Activated CD8-positive, alpha-beta memory T cell treated with anti-CD3 and anti-CD28 coated beads for 36 hours (primary cell): ENCODE measurements around the gene LGALS1. TPM values are rescaled to one million over a fixed set of nuclear protein-coding genes. Genes with fewer than 3 reads are reported as not detected.
"Not testable (repeated sequence)": the region's sequence is repeated elsewhere in the genome, so short reads cannot be mapped to it uniquely, and the experiment has no call there.

Experiments
- CTCF ChIA-PET: fragments of 350-600 bp; sonication (Branson Sonifier 250); formaldehyde crosslinking; loops from one replicate; lab custom pipeline; 2021; ENCODE audit warnings: antibody characterized with exemption; lab: Charles Lee
- POLR2A ChIA-PET: fragments of 350-600 bp; sonication (Branson Sonifier 250); formaldehyde crosslinking; loops from one replicate; lab custom pipeline; 2021; ENCODE audit warnings: antibody characterized with exemption; lab: Charles Lee
- total RNA-seq, 2 experiments: library from RNA; stranded (reverse); gene quantifications; one replicate each; pipeline ENCODE4 v1.2.3, GENCODE V29; 2021

The LGALS1 gene
- total RNA-seq, 2 experiments from 2014 or later, result 278 to 297 TPM

- ChIA-PET POLR2A (no interaction called here), CTCF (interaction anchor here (2.0 to 21.6 kb wide), 2 partner anchors 9 to 50 kb away, joined by 7 to 239 read pairs; partner anchors contain the start of gene SH3BP1)
Measured at GRCh38 chr22:37690901-37691504, 15.6 kb downstream of the LGALS1 start.

DNA sequence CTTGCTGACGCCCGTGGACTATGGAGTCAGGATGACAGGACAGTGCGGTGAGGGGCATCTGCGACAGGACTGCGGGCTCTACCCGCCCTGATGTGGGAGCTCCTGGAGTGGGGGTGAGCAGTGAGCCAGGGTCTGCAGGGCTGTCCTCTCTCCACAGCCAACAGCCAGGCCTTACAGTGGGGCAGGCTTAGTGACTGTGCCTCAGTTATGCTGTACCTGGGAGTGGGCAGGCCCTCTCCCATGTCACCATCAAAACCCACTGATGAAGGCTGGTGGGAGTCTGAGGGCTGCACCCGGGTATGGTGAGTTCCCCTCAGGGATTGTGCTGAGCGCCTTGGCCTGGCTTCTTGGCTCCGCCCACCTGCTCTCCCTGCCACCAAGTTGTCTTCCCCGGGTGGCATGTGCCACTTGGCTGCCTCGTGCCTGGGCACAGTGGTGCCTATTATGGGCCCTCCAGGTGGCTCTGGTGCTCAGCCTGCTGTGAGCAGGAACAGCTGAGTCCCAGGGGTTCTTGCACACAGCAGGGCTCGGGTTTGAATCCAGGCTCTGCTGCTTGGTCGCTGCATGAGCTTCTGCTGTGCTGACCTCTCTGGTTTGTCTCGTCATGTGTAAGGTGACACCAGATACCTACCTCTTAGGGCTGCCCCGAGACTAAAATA lies 17.3 kb downstream of the LGALS1 start:
- POLR2A ChIA-PET, result interaction anchor here (0.5 kb wide), 1 partner anchor 10 kb away, joined by 6 read pairs; no protein-coding TSS in a partner anchor
- CTCF ChIA-PET, result interaction anchor here (2.0 kb wide), 1 partner anchor 11 kb away, joined by 7 read pairs; no protein-coding TSS in a partner anchor

DNA sequence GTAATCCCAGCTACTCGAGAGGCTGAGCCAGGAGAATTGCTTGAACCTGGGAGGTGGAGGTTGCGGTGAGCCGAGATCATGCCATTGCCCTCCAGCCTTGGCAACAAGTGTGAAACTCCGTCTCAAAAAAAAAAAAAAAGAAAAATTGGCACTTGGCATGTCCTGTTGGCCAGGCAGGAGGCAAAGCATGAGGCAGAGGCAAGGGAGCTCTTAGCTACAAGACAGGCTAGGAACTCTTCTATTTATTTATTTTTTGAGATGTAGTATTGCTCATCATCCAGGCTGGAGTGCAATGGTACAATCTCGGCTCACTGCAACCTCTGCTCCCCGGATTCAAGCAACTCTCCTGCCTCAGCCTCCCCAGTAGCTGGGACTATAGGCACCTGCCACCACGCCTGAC lies 18.7 kb downstream of the LGALS1 start:
- CTCF ChIA-PET, result interaction anchor here (0.7 to 1.6 kb wide), 2 partner anchors 11 to 124 kb away, joined by 3 to 4 read pairs; no protein-coding TSS in a partner anchor
- POLR2A ChIA-PET, result not testable (repeated sequence)

- ChIA-PET CTCF (interaction anchor here (1.0 to 2.0 kb wide), 3 partner anchors 10 to 53 kb away, joined by 3 to 6 read pairs (median 4); partner anchors contain the start of gene NOL12), POLR2A (interaction anchor here (0.5 to 0.6 kb wide), 2 partner anchors 15 to 27 kb away, joined by 4 to 5 read pairs; no protein-coding TSS in a partner anchor)
Measured at GRCh38 chr22:37696260-37696656, 20.8 kb downstream of the LGALS1 start.

DNA sequence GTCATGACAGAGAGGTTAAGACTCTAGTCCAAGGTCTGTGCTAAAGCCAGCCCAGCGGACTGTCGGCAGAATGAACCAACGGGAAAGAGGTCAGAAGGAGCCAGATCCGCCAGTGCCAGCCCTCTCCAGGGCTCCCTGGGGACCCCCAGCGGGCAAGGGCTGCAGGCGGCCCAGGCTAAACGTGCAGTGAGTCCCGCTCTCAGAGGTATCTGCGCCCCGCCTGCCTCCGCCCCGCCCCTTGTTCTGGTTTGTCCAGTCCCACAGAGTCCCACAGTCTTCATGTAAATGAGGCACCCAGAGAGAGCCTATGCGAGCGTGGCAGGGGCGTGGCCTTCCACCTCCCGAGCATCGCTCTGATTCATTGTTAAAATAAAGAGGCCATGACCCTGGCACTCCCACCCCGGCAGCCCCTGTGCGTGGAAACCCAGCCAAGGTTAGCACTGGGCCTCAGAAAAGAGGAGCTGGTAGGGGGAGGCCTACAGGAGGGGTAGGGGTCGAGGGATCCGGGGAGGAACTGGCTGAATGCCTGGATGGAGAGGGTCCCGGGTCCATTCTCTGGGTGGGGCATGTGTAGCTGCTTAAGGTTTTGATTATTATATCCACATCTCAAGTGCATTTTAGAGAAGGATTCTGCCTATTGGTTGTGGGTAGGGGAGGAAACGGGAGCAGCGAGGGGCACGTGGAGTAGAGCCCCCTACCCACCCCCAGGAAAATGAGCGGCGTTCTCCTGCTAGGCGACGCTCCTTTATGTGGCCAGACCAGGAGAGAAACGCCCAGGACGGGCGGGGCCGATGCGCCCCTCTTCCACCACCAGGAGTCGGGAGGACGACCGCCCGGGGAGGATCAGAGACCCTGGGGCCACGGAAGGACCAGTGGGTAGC lies 21.5 kb downstream of the LGALS1 start, which contains the start of gene TRIOBP:
Gene TRIOBP (plus strand): TSS at position 392 of the 881 bp plus-strand sequence. CDS start 4,318 bp downstream, outside the sequence.
- POLR2A ChIA-PET, result no interaction called here
- CTCF ChIA-PET, result interaction anchor here (0.9 to 2.0 kb wide), 2 partner anchors 16 to 53 kb away, joined by 3 to 6 read pairs; no protein-coding TSS in a partner anchor

DNA sequence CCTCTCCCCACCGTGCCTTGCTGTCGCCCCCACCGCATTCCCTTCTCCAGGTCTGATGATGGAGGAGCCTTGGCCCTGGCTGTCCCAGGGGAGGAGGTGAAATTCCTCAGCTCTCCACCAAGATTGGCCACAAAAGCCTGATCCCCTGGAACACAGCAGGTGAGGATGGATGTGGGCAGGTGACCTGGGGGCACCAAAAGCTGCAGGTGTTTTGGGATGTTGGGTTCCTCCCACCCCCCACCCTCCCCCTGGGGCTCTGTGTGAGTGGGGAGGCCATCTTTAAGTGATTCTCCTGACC lies 22.1 kb downstream of the LGALS1 start:
- ChIA-PET POLR2A (no interaction called here), CTCF (interaction anchor here (0.9 kb wide), 1 partner anchor 16 kb away, joined by 3 read pairs; no protein-coding TSS in a partner anchor)

GRCh38 chr22:37701141-37701786 lies 25.8 kb downstream of the LGALS1 start:
- ChIA-PET POLR2A (no interaction called here), CTCF (no interaction called here)

GRCh38 chr22:37703906-37704305 lies 28.5 kb downstream of the LGALS1 start:
- ChIA-PET CTCF (interaction anchor here (1.0 kb wide), 1 partner anchor 61 kb away, joined by 4 read pairs; no protein-coding TSS in a partner anchor), POLR2A (interaction anchor here (0.8 kb wide), 1 partner anchor 54 kb away, joined by 7 read pairs; no protein-coding TSS in a partner anchor)

DNA sequence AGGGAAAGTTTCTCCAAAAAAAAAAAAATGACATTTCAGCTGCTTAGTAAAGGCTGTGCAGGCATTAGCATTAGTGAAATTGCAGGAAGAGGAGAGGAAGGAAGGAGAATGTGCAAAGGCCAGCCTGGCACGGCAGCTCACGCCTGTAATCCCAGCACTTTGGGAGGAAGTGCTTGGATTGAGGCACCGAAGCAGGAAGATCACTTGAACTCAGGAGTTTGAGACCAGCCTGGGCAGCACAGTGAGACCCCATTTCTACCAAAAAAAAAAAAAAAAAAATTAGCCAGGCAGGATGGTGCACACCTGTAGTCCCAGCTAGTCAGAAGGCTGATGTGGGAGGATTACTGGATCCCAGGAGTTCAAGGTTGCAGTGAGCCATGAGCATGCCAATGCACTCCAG lies 29.2 kb downstream of the LGALS1 start:
- ChIA-PET POLR2A (interaction anchor here (0.8 kb wide), 1 partner anchor 54 kb away, joined by 7 read pairs; no protein-coding TSS in a partner anchor), CTCF (no interaction called here)

- POLR2A ChIA-PET, result no interaction called here
- CTCF ChIA-PET, result no interaction called here
Measured at GRCh38 chr22:37705205-37705604, 29.8 kb downstream of the LGALS1 start.

- ChIA-PET CTCF (no interaction called here), POLR2A (no interaction called here)
Measured at GRCh38 chr22:37708580-37709444, 33.4 kb downstream of the LGALS1 start.

GRCh38 chr22:37709445-37709765 lies 34.0 kb downstream of the LGALS1 start:
- ChIA-PET POLR2A (no interaction called here), CTCF (no interaction called here)

GRCh38 chr22:37710675-37711074 lies 35.2 kb downstream of the LGALS1 start:
- CTCF ChIA-PET, result no interaction called here
- POLR2A ChIA-PET, result no interaction called here

GRCh38 chr22:37711490-37711889 lies 36.1 kb downstream of the LGALS1 start:
- ChIA-PET CTCF (no interaction called here), POLR2A (interaction anchor here (0.7 kb wide), 2 partner anchors 16 to 225 kb away, joined by 4 to 5 read pairs; no protein-coding TSS in a partner anchor)

DNA sequence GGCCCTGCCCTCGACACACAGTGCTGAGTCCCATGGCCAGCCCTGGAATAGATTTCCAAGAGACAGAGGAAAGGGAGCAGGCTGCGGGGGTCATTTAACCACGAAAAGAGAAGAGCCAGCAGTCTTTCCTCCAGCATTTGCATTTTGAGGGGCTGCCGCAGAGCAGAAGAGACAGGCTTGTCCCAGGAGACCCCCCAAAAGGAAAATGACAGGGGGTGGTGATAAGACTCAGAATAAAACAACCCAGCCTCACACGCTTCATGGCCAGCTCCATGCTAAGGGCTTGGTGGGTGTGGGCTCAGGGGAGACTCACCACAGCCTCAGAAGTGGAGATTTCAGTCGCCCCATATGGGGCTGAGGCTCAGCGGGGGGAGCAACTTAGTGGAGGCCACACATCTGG lies 38.3 kb downstream of the LGALS1 start:
- POLR2A ChIA-PET, result no interaction called here
- CTCF ChIA-PET, result no interaction called here

GRCh38 chr22:37714634-37715033 lies 39.2 kb downstream of the LGALS1 start:
- POLR2A ChIA-PET, result no interaction called here
- CTCF ChIA-PET, result no interaction called here

DNA sequence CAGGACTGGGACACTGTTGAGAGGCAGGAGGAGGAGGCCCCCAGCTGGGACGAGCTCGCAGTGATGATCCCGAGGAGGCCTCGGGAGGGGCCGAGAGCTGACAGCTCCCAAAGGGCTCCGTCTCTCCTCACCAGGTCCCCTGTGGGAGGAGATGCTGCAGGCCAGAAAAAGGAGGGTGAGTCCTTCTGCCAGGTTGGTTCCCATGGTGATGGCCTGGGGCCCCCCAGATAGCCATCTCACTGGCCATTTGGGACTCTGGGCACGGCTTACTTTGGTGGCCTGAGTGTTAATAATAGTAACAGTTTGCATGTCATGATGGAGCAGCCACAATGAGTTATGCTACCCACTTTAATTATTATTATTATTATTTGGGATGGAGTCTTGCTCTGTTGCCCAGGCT lies 40.3 kb downstream of the LGALS1 start:
- ChIA-PET POLR2A (no interaction called here), CTCF (no interaction called here)

GRCh38 chr22:37716708-37717107 lies 41.3 kb downstream of the LGALS1 start:
- CTCF ChIA-PET, result no interaction called here
- POLR2A ChIA-PET, result no interaction called here
